NOMO-1 treated with DMSO at 0.1 percent for 48 hours (cell line): ENCODE data around the gene POLDIP3.
"Not testable (repeated sequence)": the region's sequence is repeated elsewhere in the genome, so short reads cannot be mapped to it uniquely, and the experiment has no call there.

Experiments
- DNase-seq: peaks from one replicate; lab custom pipeline; 2025; ENCODE audit not compliant: unreplicated experiment; lab: John Stamatoyannopoulos, UW

Gene POLDIP3

GRCh38 chr22:42561856-42562255 lies 52.8 kb downstream of the POLDIP3 start:
- DNase-seq, result no peak

- no peak for DNase-seq
Measured at GRCh38 chr22:42560781-42561180, 53.9 kb downstream of the POLDIP3 start.

GRCh38 chr22:42560381-42560780 lies 54.3 kb downstream of the POLDIP3 start:
- no peak for DNase-seq

- DNase-seq, result peak; percentile 73
Measured at GRCh38 chr22:42553475-42554361, 61.0 kb downstream of the POLDIP3 start, which contains the start of gene SERHL2. TSS of gene SERHL2 (plus strand) at chr22:42553956. CDS start at chr22:42554021, 65 bp downstream.

GRCh38 chr22:42552294-42552647 lies 62.4 kb downstream of the POLDIP3 start:
- not testable (repeated sequence) for DNase-seq

- no peak for DNase-seq
Measured at GRCh38 chr22:42549331-42550060, 65.2 kb downstream of the POLDIP3 start.

- no peak for DNase-seq
Measured at GRCh38 chr22:42548597-42549330, 65.9 kb downstream of the POLDIP3 start.

DNA sequence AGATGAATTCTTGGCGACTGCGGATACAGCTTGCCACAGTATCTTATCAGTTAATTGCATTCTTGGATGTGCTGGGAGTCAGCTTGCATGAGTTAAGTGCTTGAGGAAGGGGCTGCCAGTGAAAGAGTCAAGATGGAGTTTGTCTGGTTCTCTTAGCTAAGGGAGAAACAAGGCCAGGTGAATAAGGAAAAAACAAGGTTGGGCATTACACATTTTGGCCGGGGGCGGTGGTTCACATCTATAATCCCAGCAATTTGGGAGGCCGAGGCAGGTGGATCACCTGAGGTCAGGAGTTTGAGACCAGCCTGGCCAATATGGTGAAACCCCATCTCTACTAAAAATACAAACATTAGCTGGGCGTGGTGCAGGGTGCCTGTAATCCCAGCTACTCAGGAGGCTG lies 66.6 kb downstream of the POLDIP3 start:
- not testable (repeated sequence) for DNase-seq

GRCh38 chr22:42547562-42547961 lies 67.1 kb downstream of the POLDIP3 start:
- DNase-seq, result no peak

DNA sequence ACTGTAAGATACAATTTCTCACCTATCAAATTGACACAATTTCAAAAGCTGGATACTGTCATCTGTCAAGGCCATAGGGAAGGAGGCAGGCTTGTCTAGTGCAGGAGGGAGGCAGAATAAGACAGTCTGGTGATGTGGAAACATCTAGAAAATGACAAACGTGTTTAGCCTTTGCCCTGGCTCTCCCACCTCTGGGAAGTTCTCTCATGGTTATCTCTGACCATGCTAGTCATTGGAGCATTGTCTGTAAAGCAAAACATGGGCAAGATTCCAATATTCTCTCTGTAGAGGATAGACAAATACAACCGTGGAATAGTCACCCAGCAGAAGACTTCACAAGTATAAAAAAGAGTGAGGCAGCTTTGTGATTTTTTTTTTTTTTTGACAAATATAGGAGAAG lies 70.0 kb downstream of the POLDIP3 start:
- DNase-seq, result no peak

GRCh38 chr22:42539236-42539771 lies 75.4 kb downstream of the POLDIP3 start:
- DNase-seq, result not testable (repeated sequence)

DNA sequence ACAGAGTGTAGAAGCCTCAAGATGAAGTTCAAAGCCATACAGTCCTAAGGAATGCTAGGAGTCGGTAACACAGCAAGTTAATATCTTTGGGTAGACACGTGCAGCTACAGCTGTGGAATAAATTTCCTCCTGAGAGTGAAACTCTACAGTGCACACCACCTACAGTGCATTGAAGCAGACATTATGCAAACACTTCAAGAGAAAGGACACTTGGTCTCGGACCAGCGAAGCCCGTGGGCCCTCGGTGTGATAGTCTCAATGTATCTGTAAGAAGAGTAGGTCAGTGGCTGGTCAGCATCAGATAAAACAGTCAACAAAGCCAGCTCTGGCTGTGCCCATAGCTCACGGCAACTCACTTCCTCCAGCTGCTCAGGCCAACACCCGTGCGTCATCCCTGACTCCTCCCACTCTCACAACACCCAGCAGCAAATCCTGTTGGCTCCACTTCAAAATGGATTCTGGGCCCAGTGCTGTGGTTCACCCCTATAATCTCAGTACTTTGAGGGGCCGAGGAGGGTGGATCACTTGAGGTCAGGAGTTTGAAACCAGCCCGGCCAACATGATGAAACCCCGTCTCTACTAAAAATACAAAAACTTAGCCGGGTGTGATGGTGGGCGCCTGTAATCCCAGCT lies 77.4 kb downstream of the POLDIP3 start:
- not testable (repeated sequence) for DNase-seq

DNA sequence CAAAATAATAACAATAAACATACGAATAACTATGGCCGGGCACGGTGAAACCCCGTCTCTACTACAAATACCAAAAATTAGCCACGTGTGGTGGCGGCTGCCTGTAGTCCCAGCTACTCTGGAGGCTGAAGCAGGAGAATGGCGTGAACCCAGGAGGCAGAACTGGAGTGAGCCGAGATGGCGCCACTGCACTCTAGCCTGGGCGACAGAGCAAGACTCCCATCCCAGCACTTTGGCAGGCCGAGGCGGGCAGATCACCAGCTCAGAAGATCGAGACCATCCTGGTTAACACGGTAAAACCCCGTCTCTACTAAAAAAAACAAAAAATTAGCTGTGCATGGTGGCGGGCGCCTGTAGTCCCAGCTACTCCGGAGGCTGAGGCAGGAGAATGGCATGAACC lies 78.0 kb downstream of the POLDIP3 start:
- not testable (repeated sequence) for DNase-seq

GRCh38 chr22:42536166-42536565 lies 78.5 kb downstream of the POLDIP3 start:
- DNase-seq, result no peak

- DNase-seq, result not testable (repeated sequence)
Measured at GRCh38 chr22:42535082-42535731, 79.5 kb downstream of the POLDIP3 start.
